GM13976 (cell line): Measurements from ENCODE around the gene FOXD4L3.
"Not testable (repeated sequence)": the region's sequence is repeated elsewhere in the genome, so short reads cannot be mapped to it uniquely, and the experiment has no call there.

Source experiments
- DNase-seq: peaks from one replicate; pipeline ENCODE4 v3.0.0; 2012; ENCODE audit warnings: low spot score
- in situ Hi-C: fragments of 300-500 bp; cut with MboI; formaldehyde crosslinking; loops from one replicate; pipeline ENCODE4 v1.12.0; 2022; ENCODE audit warnings: low sequenced_read_pairs, mixed read lengths, inconsistent platforms; ENCODE audit not compliant: unreplicated experiment

Gene FOXD4L3

DNA sequence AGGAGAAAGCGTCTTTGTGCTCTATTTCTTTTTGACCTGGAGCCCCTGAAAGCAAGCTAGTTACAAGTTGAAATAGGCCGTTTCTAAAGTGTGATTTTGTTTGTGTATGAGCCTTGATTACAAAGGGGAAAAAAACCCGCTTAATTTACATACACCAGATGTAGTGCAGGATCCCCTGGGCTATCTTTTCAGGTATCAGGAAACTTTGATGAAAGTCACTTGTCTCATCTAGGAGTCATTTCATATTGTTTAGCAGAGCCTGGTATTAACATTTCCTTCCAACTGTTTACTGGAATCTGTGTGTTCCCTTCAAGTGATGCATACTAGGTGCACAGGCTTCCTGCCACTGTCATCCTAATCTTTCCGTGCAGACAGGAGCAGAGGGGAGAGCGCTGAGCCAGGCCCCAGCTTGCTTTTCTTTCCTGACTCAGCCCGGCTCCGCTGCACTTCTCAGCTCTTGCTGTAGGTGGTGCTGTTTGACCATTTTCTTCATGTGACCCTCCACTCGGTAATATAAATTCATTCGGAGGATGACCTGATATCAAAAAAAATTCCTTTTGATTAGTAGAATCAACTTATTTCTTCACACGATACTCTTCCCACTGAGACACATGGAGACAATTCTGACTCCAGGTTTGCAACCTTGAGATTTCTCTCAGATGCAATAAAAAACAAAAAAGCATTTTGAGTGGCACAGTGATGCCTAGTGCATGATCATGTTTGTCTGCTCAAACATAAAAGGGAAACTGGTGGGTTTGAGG, 39.8 kb downstream of the FOXD4L3 start:
- DNase-seq, in situ Hi-C loops: not testable (repeated sequence)

DNA sequence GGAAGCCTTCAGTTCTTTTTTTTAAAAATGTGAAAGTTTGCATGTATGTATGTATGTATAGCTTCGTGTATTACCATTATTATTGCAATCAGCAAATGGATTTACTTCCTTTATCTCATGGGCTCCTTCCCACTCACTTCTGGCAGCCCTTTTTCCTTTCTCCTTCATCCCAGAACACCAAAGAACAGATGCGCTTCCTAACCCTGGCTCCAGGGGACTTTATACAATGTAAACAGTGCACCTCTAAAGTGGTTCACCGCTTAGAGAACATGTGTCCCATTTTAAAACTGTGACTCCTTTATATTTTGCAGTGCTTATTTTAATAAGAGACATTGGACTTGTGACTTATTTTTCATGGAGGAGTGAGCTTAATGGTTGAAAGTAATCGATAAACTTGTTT, 40.6 kb downstream of the FOXD4L3 start:
- DNase-seq, in situ Hi-C loops: not testable (repeated sequence)

DNA sequence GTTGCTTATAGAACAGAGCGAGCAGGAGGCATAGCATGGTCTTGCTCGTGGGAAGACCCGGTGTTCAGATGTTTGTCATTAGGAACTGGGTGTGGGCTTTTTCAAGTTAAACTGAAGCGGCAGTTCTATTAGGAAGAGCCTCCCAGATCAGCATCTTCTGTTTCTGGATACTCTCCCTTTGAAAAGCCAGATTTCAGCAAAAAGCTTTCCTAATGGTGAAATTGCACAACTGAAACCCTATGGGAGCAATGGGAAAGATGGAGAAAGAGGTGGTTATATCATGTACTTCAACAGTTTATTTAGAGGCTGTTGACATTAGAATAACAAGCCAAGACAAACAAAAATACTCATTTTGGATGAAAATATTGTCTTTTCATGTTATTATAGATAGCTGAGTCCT, 41.3 kb downstream of the FOXD4L3 start:
- in situ Hi-C loops, DNase-seq: not testable (repeated sequence)

DNA sequence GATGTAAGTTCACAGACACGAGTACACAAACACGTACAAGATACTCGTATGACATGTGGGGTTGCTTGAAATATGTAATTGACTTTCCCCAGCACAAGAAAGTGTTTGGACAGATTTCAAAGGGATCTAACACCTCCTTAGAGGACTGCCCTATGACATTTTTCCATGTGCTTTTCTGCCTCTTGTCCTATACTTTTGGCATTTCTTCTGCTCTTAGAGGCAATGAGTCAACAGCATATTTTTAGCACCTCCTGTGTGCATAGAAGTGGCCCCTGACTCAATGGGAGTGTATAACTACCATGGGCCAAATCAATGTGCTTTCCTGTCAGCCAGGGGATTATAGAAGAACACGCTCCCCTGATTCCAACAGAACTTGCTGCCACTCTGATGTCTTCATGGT, 49.0 kb downstream of the FOXD4L3 start:
- DNase-seq, in situ Hi-C loops: not testable (repeated sequence)
